PC-9 (cell line): ENCODE measurements around the gene VAV2. TPM values are rescaled to one million over a fixed set of nuclear protein-coding genes. Genes with fewer than 3 reads are reported as not detected.

ENCODE experiments used
- BruUV-seq: library from RNA; stranded (reverse); fragments of 400-500 nt; replicated peaks from 2 replicates; lab custom pipeline; 2021; lab: Mats Ljungman, UMichigan
- CTCF ChIA-PET: fragments of 300-600 bp; sonication (Branson Sonifier 250); formaldehyde crosslinking; loops from one replicate; lab custom pipeline; 2022; ENCODE audit warnings: antibody characterized with exemption; lab: Charles Lee
- POLR2A ChIA-PET: fragments of 300-600 bp; sonication (Branson Sonifier 250); formaldehyde crosslinking; loops from one replicate; lab custom pipeline; 2022; ENCODE audit warnings: antibody characterized with exemption; ENCODE audit not compliant: unreplicated experiment; lab: Charles Lee
- DNase-seq, 2 experiments: peaks; one replicate each; pipeline versions ENCODE4 v3.0.0 to v3.0.0-alpha.2; 2015 to 2022; ENCODE audit warnings: mixed read lengths in 1 of 2
- H2AFZ ChIP-seq: fragments of 200-600 bp; sonication (generic); 2 replicates; pipeline ENCODE4 v1.8.1; 2017; ENCODE audit warnings: antibody characterized with exemption
- H3F3A ChIP-seq: fragments of 200-600 bp; sonication (generic); 2 replicates; pipeline ENCODE4 v1.8.1; 2017; ENCODE audit warnings: antibody characterized with exemption, mild to moderate bottlenecking, low read depth; ENCODE audit not compliant: insufficient read depth
- H3K27ac ChIP-seq: fragments of 200-600 bp; sonication (generic); 2 replicates; pipeline ENCODE4 v1.6.1; 2016; ENCODE audit warnings: mixed run types
- H3K27me3 ChIP-seq: fragments of 200-600 bp; sonication (generic); 2 replicates; pipeline ENCODE4 v1.6.1; 2016; ENCODE audit warnings: low read depth, mixed run types; ENCODE audit not compliant: insufficient read depth
- H3K36me3 ChIP-seq: fragments of 200-600 bp; sonication (generic); 2 replicates; pipeline ENCODE4 v1.6.1; 2016; ENCODE audit warnings: low read depth, mixed run types
- H3K4me1 ChIP-seq: fragments of 200-600 bp; sonication (generic); replicated peaks from 2 replicates; pipeline ENCODE4 v1.6.1; 2016; ENCODE audit warnings: mixed run types; ENCODE audit not compliant: insufficient read depth
- H3K4me2 ChIP-seq: fragments of 200-600 bp; sonication (generic); 2 replicates; pipeline ENCODE4 v1.6.1; 2017; ENCODE audit warnings: mixed run types
- H3K4me3 ChIP-seq: fragments of 200-600 bp; sonication (generic); 2 replicates; pipeline ENCODE4 v1.6.1; 2016; ENCODE audit warnings: mixed run types
- H3K79me2 ChIP-seq: fragments of 200-600 bp; sonication (generic); 2 replicates; pipeline ENCODE4 v1.6.1; 2017; ENCODE audit warnings: low read depth, mixed run types
- H3K9me2 ChIP-seq: fragments of 200-600 bp; sonication (generic); 2 replicates; pipeline ENCODE4 v1.8.1; 2017; ENCODE audit warnings: mild to moderate bottlenecking; ENCODE audit not compliant: insufficient read depth
- H3K9me3 ChIP-seq: fragments of 200-600 bp; sonication (generic); 2 replicates; pipeline ENCODE4 v1.8.1; 2016; ENCODE audit warnings: low read depth; ENCODE audit not compliant: insufficient read depth
- H4K20me1 ChIP-seq: fragments of 200-600 bp; sonication (generic); 2 replicates; pipeline ENCODE4 v1.8.1; 2017; ENCODE audit not compliant: insufficient read depth
- EZH2 ChIP-seq: fragments of 200-600 bp; sonication (generic); IDR thresholded peaks from 2 replicates; pipeline ENCODE4 v1.8.0; 2017; ENCODE audit warnings: antibody characterized with exemption, low read depth
- intact Hi-C: fragments of 100-400 bp; cut with micrococcal nuclease; formaldehyde crosslinking; loops from one replicate; pipeline ENCODE4 v1.10.0; 2022; ENCODE audit not compliant: unreplicated experiment
- total RNA-seq: library from RNA; stranded (reverse); gene quantifications from 2 replicates; pipeline ENCODE4 v1.2.3, GENCODE V29; 2021
- TF ChIP-seq, protein P1 (sequence below): fragments of 200-600 bp; sonication (generic); conservative IDR thresholded peaks from 2 replicates; pipeline ENCODE4 v1.6.1; 2017; ENCODE audit warnings: mixed run types, antibody characterized with exemption, mild to moderate bottlenecking, moderate library complexity

The VAV2 gene
- total RNA-seq, 1 experiment from 2014 or later: 36.5 TPM

- H3K9me3 ChIP-seq: no peaks in the 10 kb centered on the region
- no peak overlapping the region for H2AFZ ChIP-seq
- no peaks in the 10 kb centered on the region for H3K27me3 ChIP-seq
- H4K20me1 ChIP-seq: peaks cover 79% of the 10 kb centered on the region
- ChIA-PET CTCF (no interaction called here), POLR2A (no interaction called here)
- intact Hi-C loops: no loop called here
- no peak overlapping the region for H3K4me3 ChIP-seq
- TF ChIP-seq, protein P1, sequence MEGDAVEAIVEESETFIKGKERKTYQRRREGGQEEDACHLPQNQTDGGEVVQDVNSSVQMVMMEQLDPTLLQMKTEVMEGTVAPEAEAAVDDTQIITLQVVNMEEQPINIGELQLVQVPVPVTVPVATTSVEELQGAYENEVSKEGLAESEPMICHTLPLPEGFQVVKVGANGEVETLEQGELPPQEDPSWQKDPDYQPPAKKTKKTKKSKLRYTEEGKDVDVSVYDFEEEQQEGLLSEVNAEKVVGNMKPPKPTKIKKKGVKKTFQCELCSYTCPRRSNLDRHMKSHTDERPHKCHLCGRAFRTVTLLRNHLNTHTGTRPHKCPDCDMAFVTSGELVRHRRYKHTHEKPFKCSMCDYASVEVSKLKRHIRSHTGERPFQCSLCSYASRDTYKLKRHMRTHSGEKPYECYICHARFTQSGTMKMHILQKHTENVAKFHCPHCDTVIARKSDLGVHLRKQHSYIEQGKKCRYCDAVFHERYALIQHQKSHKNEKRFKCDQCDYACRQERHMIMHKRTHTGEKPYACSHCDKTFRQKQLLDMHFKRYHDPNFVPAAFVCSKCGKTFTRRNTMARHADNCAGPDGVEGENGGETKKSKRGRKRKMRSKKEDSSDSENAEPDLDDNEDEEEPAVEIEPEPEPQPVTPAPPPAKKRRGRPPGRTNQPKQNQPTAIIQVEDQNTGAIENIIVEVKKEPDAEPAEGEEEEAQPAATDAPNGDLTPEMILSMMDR: no peak
- TF ChIP-seq EZH2: no peak
- no peak overlapping the region for H3K4me2 ChIP-seq
- no peak overlapping the region for H3K27ac ChIP-seq
- H3F3A ChIP-seq: no peaks in the 10 kb centered on the region
- no peaks in the 10 kb centered on the region for H3K36me3 ChIP-seq
- no peaks in the 10 kb centered on the region for H3K4me1 ChIP-seq
- BruUV-seq: no TSS peak
- no peak for DNase-seq
- H3K9me2 ChIP-seq: no peaks in the 10 kb centered on the region
- H3K79me2 ChIP-seq: peaks cover 47% of the 10 kb centered on the region
These were observed 12.7 kb downstream of the VAV2 start for GRCh38 chr9:133979273-133979920.

DNA sequence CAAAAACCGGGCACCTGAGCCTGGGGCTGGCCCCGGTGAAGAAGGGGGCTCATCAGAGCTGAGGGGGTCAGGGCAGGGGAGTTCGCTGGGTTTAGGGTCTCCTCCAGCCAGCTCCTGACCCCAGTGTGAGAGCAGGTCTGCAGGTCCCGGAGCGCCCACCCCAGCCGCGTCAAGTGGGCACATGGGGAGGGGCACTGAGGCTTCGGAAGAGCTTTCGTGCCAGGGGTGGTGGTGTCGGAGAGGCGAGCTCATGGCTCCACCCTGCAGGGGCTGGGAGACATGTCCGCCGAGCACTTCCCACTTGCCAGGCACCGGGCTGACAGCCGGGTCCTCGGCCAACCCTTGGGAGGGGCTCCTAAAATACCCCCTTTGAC, 13.2 kb downstream of the VAV2 start:
- POLR2A ChIA-PET: no interaction called here
- TF ChIP-seq, protein P1: no peak
- TF ChIP-seq EZH2: no peak
- Histone ChIP-seq H3K4me3 (no peak overlapping the region), H3K79me2 (peaks cover 50% of the 10 kb centered on the region), H3K27ac (no peak overlapping the region), H2AFZ (no peak overlapping the region), H3F3A (no peaks in the 10 kb centered on the region), H4K20me1 (peaks cover 84% of the 10 kb centered on the region), H3K4me1 (no peaks in the 10 kb centered on the region), H3K9me2 (no peaks in the 10 kb centered on the region), H3K36me3 (no peaks in the 10 kb centered on the region), H3K27me3 (no peaks in the 10 kb centered on the region), H3K9me3 (no peaks in the 10 kb centered on the region), H3K4me2 (no peak overlapping the region)
- CTCF ChIA-PET: no interaction called here
- BruUV-seq: no TSS peak
- intact Hi-C loops: no loop called here
- DNase-seq: no peak

GRCh38 chr9:133978226-133978898, 13.8 kb downstream of the VAV2 start:
- TF ChIP-seq EZH2: no peak
- TF ChIP-seq, protein P1: no peak
- H3K79me2 ChIP-seq: peaks cover 51% of the 10 kb centered on the region
- no peak overlapping the region for H3K4me2 ChIP-seq
- H3K9me3 ChIP-seq: no peaks in the 10 kb centered on the region
- no peaks in the 10 kb centered on the region for H3K9me2 ChIP-seq
- H3K27me3 ChIP-seq: no peaks in the 10 kb centered on the region
- H2AFZ ChIP-seq: no peak overlapping the region
- intact Hi-C loops: no loop called here
- POLR2A ChIA-PET: no interaction called here
- no peak for DNase-seq
- H3K27ac ChIP-seq: no peak overlapping the region
- no peaks in the 10 kb centered on the region for H3K36me3 ChIP-seq
- no peaks in the 10 kb centered on the region for H3F3A ChIP-seq
- BruUV-seq: no TSS peak
- H3K4me3 ChIP-seq: no peak overlapping the region
- no peaks in the 10 kb centered on the region for H3K4me1 ChIP-seq
- CTCF ChIA-PET: no interaction called here
- H4K20me1 ChIP-seq: peaks cover 87% of the 10 kb centered on the region
